Measurements from ENCODE around the gene TPPP2. TPM values are rescaled to one million over a fixed set of nuclear protein-coding genes. Genes with fewer than 3 reads are reported as not detected.

The TPPP2 gene
- polyA plus RNA-seq, 1 of the 3 experiments (the other 2 are of a cell fraction): not detected

GRCh38 chr14:21023174-21023573 lies 6.8 kb upstream of the TPPP2 start:
- CTCF ChIA-PET: interaction anchor here (1.3 to 18.2 kb wide), 5 partner anchors 8 to 78 kb away, joined by 6 to 555 read pairs (median 36); partner anchors contain the start of genes RNASE7, TMEM253 and ZNF219
- POLR2A ChIA-PET: interaction anchor here (2.1 kb wide), 1 partner anchor 8 kb away, joined by 11 read pairs; no protein-coding TSS in a partner anchor
- no peak overlapping the region for H3K9ac ChIP-seq
- H3K79me2 ChIP-seq (ENCODE audit: insufficient read depth): no peaks in the 10 kb centered on the region
- no peaks in the 10 kb centered on the region for H3K36me3 ChIP-seq (replicated peaks in 1 of 2; ENCODE audit: control insufficient read depth in 1 of 2, insufficient read depth in 2 of 2, low read length in 1 of 2)
- WGBS (ENCODE audit: low lambda C conversion rate): 91% methylated on average over 7 of the region's 7 CpGs
- H4K20me1 ChIP-seq (ENCODE audit: insufficient read depth): no peaks in the 10 kb centered on the region
- no peak for DNase-seq
- TF ChIP-seq RFX5 (IDR thresholded peaks at IDR 0.05; ENCODE audit: low read length) (no peak), CTCF (IDR thresholded peaks at IDR 0.05) (no peak), GABPA (IDR thresholded peaks at IDR 0.05; ENCODE audit: low read depth) (no peak), TAF1 (IDR thresholded peaks at IDR 0.05; ENCODE audit: borderline replicate concordance, low read depth, low read length) (no peak), RXRA (IDR thresholded peaks at IDR 0.05; ENCODE audit: borderline replicate concordance, low read depth) (no peak), NRF1 (IDR thresholded peaks at IDR 0.05; ENCODE audit: low read depth, low read length) (no peak), ZBTB33 (IDR thresholded peaks at IDR 0.05; ENCODE audit: borderline replicate concordance, low read depth) (no peak), TEAD4 (IDR thresholded peaks at IDR 0.05; ENCODE audit: borderline replicate concordance, insufficient read depth) (no peak)
- TF ChIP-seq, protein P1, sequence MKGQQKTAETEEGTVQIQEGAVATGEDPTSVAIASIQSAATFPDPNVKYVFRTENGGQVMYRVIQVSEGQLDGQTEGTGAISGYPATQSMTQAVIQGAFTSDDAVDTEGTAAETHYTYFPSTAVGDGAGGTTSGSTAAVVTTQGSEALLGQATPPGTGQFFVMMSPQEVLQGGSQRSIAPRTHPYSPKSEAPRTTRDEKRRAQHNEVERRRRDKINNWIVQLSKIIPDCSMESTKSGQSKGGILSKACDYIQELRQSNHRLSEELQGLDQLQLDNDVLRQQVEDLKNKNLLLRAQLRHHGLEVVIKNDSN (IDR thresholded peaks at IDR 0.05; ENCODE audit: borderline replicate concordance, low read depth): no peak
- TF ChIP-seq, protein P2, sequence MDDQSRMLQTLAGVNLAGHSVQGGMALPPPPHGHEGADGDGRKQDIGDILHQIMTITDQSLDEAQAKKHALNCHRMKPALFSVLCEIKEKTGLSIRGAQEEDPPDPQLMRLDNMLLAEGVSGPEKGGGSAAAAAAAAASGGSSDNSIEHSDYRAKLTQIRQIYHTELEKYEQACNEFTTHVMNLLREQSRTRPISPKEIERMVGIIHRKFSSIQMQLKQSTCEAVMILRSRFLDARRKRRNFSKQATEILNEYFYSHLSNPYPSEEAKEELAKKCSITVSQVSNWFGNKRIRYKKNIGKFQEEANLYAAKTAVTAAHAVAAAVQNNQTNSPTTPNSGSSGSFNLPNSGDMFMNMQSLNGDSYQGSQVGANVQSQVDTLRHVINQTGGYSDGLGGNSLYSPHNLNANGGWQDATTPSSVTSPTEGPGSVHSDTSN (IDR thresholded peaks at IDR 0.05): no peak
- H2AFZ ChIP-seq (ENCODE audit: low read depth): no peak overlapping the region
- no peak overlapping the region for H3K4me2 ChIP-seq
- H3K27me3 ChIP-seq (ENCODE audit: insufficient read depth): no peaks in the 10 kb centered on the region
- H3K27ac ChIP-seq (ENCODE audit: low read depth in 2 of 2, low read length in 1 of 2): no peak overlapping the region
- H3K4me1 ChIP-seq (ENCODE audit: control insufficient read depth in 1 of 2, insufficient read depth in 2 of 2, low read depth in 1 of 2, low read length in 1 of 2): peaks cover 0 to 10% of the 10 kb centered on the region in 2 experiments; a peak in 1 of 4 replicates
- H3K4me3 ChIP-seq (ENCODE audit: low read depth in 2 of 2, low read length in 1 of 2): no peak overlapping the region
- H3K9me3 ChIP-seq: no peaks in the 10 kb centered on the region
- H3F3A ChIP-seq (replicated peaks; ENCODE audit: insufficient read depth): no peaks in the 10 kb centered on the region
- no peaks in the 10 kb centered on the region for H3K9me2 ChIP-seq
